Measurements from ENCODE around the gene TNS1. TPM values are rescaled to one million over a fixed set of nuclear protein-coding genes. Genes with fewer than 3 reads are reported as not detected.

TNS1 gene
- total and polyA plus RNA-seq, 10 of the 15 experiments (the other 5 are each of a cell fraction or from before 2014, with no cell fraction given) = 0.05 to 0.44 TPM; not detected in 8

- Histone ChIP-seq H3K9me3 (replicated peaks; ENCODE audit: control insufficient read depth, insufficient read depth, low read length) (no peaks in the 10 kb centered on the region), H3K9ac (ENCODE audit: control insufficient read depth, insufficient read depth, low read length) (no peak overlapping the region), H3K4me1 (ENCODE audit: control insufficient read depth, insufficient read depth, low read length) (no peaks in the 10 kb centered on the region), H3K4me2 (ENCODE audit: control insufficient read depth, insufficient read depth) (no peak overlapping the region), H2AFZ (ENCODE audit: control insufficient read depth, low read depth, low read length) (no peak overlapping the region), H3K36me3 (ENCODE audit: control insufficient read depth in 2 of 2, insufficient read depth in 2 of 2, low read length in 1 of 2) (no peaks in the 10 kb centered on the region), H3K79me2 (ENCODE audit: control insufficient read depth, insufficient read depth, low read length) (no peaks in the 10 kb centered on the region), H3K27ac (ENCODE audit: control insufficient read depth, insufficient read depth) (no peak overlapping the region), H3K4me3 (no peak overlapping the region), H4K20me1 (ENCODE audit: control insufficient read depth, insufficient read depth) (no peaks in the 10 kb centered on the region), H3K27me3 (replicated peaks in 1 of 2; ENCODE audit: control insufficient read depth in 2 of 2, insufficient read depth in 2 of 2, low read length in 1 of 2) (no peaks in the 10 kb centered on the region)
- in situ Hi-C loops (cut with MboI) (no loop called here), intact Hi-C loops (cut with micrococcal nuclease; ENCODE audit: unreplicated experiment) (no loop called here)
- RAD21 ChIA-PET (ENCODE audit: unreplicated experiment) = no interaction called here
- DNase-seq (ENCODE audit: low read depth, low spot score) = no peak
- ATAC-seq = no peak
- SMC1A ChIA-PET (ENCODE audit: uncharacterized antibody, unreplicated experiment) = no interaction called here
- no TSS peak for BruUV-seq (replicated peaks)
- POLR2A ChIA-PET = no interaction called here
- CTCF ChIA-PET = no interaction called here
- 53% methylated on average over 26 of the region's 26 CpGs for WGBS (ENCODE audit: insufficient coverage, insufficient replicate concordance, low lambda C conversion rate, missing lambda C conversion rate)
- no peak for FAIRE-seq
- TF ChIP-seq SRF (IDR thresholded peaks at IDR 0.05; ENCODE audit: low read depth in 2 of 2, low read length in 2 of 2) (no peak), EP300 (IDR thresholded peaks at IDR 0.05; ENCODE audit: borderline replicate concordance in 1 of 2, control insufficient read depth in 1 of 2, low read depth in 2 of 2, low read length in 2 of 2) (no peak), ZNF622 (IDR thresholded peaks at IDR 0.05) (no peak), IKZF1 (conservative IDR thresholded peaks at IDR 0.05) (no peak), KAT2A (conservative IDR thresholded peaks at IDR 0.05; ENCODE audit: control insufficient read depth, low read depth, low read length) (no peak), STAT1 (conservative IDR thresholded peaks at IDR 0.05) (no peak), ATF3 (IDR thresholded peaks at IDR 0.05; ENCODE audit: borderline replicate concordance, extremely low read depth, low read depth, low read length) (no peak), POU2F2 (IDR thresholded peaks at IDR 0.05; ENCODE audit: borderline replicate concordance, low read depth, low read length) (no peak), RCOR1 (conservative IDR thresholded peaks at IDR 0.05; ENCODE audit: low read depth, low read length) (no peak), CUX1 (IDR thresholded peaks at IDR 0.05; ENCODE audit: insufficient replicate concordance, low read depth, low read length) (no peak), NFYA (IDR thresholded peaks at IDR 0.05; ENCODE audit: borderline replicate concordance, low read depth, low read length) (no peak), NFIC (IDR thresholded peaks at IDR 0.05; ENCODE audit: low read depth, low read length) (no peak)
- TF ChIP-seq, protein P1, sequence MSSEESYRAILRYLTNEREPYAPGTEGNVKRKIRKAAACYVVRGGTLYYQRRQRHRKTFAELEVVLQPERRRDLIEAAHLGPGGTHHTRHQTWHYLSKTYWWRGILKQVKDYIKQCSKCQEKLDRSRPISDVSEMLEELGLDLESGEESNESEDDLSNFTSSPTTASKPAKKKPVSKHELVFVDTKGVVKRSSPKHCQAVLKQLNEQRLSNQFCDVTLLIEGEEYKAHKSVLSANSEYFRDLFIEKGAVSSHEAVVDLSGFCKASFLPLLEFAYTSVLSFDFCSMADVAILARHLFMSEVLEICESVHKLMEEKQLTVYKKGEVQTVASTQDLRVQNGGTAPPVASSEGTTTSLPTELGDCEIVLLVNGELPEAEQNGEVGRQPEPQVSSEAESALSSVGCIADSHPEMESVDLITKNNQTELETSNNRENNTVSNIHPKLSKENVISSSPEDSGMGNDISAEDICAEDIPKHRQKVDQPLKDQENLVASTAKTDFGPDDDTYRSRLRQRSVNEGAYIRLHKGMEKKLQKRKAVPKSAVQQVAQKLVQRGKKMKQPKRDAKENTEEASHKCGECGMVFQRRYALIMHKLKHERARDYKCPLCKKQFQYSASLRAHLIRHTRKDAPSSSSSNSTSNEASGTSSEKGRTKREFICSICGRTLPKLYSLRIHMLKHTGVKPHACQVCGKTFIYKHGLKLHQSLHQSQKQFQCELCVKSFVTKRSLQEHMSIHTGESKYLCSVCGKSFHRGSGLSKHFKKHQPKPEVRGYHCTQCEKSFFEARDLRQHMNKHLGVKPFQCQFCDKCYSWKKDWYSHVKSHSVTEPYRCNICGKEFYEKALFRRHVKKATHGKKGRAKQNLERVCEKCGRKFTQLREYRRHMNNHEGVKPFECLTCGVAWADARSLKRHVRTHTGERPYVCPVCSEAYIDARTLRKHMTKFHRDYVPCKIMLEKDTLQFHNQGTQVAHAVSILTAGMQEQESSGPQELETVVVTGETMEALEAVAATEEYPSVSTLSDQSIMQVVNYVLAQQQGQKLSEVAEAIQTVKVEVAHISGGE (CRISPR knock-in tag; IDR thresholded peaks at IDR 0.05) = no peak
These were observed 185.1 kb downstream of the TNS1 start for GRCh38 chr2:217817466-217818292.
